HUES48 (cell line): ENCODE measurements around the gene MASP1.
"Not testable (repeated sequence)": the region's sequence is repeated elsewhere in the genome, so short reads cannot be mapped to it uniquely, and the experiment has no call there.

ENCODE experiments used
- H3K27ac ChIP-seq: one replicate; pipeline ENCODE4 v1.7.0; 2013; ENCODE audit warnings: low read depth, low read length, inconsistent platforms
- H3K27me3 ChIP-seq: 2 replicates; pipeline ENCODE4 v1.6.1; 2013; ENCODE audit warnings: mild to moderate bottlenecking, low read length; ENCODE audit not compliant: control insufficient read depth, insufficient read depth
- H3K36me3 ChIP-seq: 2 replicates; pipeline ENCODE4 v1.6.1; 2013; ENCODE audit warnings: low read length; ENCODE audit not compliant: control insufficient read depth, insufficient read depth
- H3K4me1 ChIP-seq: 2 replicates; pipeline ENCODE4 v1.6.1; 2013; ENCODE audit warnings: mild to moderate bottlenecking, low read length; ENCODE audit not compliant: control insufficient read depth, insufficient read depth
- H3K4me3 ChIP-seq: 2 replicates; pipeline ENCODE4 v1.5.1; 2013; ENCODE audit warnings: mild to moderate bottlenecking, low read depth, low read length
- H3K9ac ChIP-seq: 2 replicates; pipeline ENCODE4 v1.6.1; 2013; ENCODE audit warnings: mild to moderate bottlenecking, low read depth, low read length, moderate library complexity
- H3K9me3 ChIP-seq: 2 replicates; pipeline ENCODE4 v1.6.1; 2013; ENCODE audit warnings: low read length; ENCODE audit not compliant: control insufficient read depth, insufficient read depth

The MASP1 gene

GRCh38 chr3:187252311-187252710 lies 39.2 kb downstream of the MASP1 start:
- Histone ChIP-seq H3K36me3 (no peaks in the 10 kb centered on the region), H3K9me3 (no peaks in the 10 kb centered on the region), H3K27me3 (no peaks in the 10 kb centered on the region), H3K4me3 (no peak overlapping the region), H3K27ac (no peak overlapping the region), H3K4me1 (peaks cover 4% of the 10 kb centered on the region; the same call in 1 of the 2 replicates), H3K9ac (no peak overlapping the region)

DNA sequence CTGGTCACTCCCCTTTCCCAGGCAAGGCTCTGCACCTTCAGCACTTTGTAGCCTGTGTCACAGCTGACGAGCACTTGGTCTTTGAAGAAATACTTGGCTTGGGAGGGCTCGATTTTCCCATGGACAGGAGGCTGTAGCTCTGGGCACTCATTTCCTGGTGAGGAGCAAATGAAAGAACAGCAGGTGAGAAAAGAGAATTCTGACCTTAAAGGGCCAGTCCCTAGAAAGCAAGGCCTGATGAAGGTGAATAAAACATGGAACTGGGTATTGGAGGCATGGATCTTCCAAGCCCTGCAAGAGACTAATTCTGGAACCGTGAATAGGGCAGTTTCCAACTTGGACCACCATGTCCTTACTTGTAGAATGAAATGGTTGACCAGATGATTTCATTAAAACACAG lies 39.9 kb downstream of the MASP1 start:
- H3K9ac ChIP-seq: no peak overlapping the region
- no peak overlapping the region for H3K4me3 ChIP-seq
- H3K36me3 ChIP-seq: no peaks in the 10 kb centered on the region
- no peak overlapping the region for H3K27ac ChIP-seq
- no peaks in the 10 kb centered on the region for H3K9me3 ChIP-seq
- no peaks in the 10 kb centered on the region for H3K27me3 ChIP-seq
- H3K4me1 ChIP-seq: peaks cover 4% of the 10 kb centered on the region; the same call in 1 of the 2 replicates

- H3K27ac ChIP-seq: no peak overlapping the region
- no peaks in the 10 kb centered on the region for H3K36me3 ChIP-seq
- peaks cover 4% of the 10 kb centered on the region; the same call in 1 of the 2 replicates for H3K4me1 ChIP-seq
- no peaks in the 10 kb centered on the region for H3K9me3 ChIP-seq
- no peak overlapping the region for H3K4me3 ChIP-seq
- H3K27me3 ChIP-seq: no peaks in the 10 kb centered on the region
- no peak overlapping the region for H3K9ac ChIP-seq
Measured at GRCh38 chr3:187247398-187247797, 44.1 kb downstream of the MASP1 start.

- Histone ChIP-seq H3K36me3 (no peaks in the 10 kb centered on the region), H3K4me3 (no peak overlapping the region), H3K4me1 (no peaks in the 10 kb centered on the region), H3K27me3 (no peaks in the 10 kb centered on the region), H3K9ac (no peak overlapping the region), H3K27ac (no peak overlapping the region), H3K9me3 (0 out of 2 replicates have a peak, but pooled peaks cover 3% of the 10 kb centered on the region)
Measured at GRCh38 chr3:187243933-187244524, 47.5 kb downstream of the MASP1 start.

DNA sequence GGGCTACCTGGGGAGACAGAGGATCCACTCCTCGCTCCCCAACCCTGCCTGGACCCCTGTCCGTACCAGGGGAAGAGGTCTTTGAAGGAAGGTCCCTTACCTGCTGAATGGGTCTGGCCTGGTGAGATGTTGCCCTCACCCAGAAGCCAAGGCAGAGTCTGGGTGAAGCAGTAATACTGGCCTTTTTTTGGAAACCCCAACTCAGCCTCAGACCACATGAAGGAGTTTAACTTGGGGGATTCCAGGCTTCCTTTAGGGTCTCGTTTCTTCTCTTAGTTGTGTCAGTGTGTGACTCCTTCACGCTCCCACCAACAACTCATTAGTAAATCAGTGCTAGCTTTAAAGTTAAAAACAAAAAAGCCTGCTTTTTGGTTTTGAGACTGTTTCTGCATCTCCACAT lies 48.6 kb downstream of the MASP1 start:
- Histone ChIP-seq H3K36me3 (no peaks in the 10 kb centered on the region), H3K27me3 (no peaks in the 10 kb centered on the region), H3K27ac (no peak overlapping the region), H3K9me3 (0 out of 2 replicates have a peak, but pooled peaks cover 3% of the 10 kb centered on the region), H3K4me1 (no peaks in the 10 kb centered on the region), H3K9ac (no peak overlapping the region), H3K4me3 (no peak overlapping the region)

DNA sequence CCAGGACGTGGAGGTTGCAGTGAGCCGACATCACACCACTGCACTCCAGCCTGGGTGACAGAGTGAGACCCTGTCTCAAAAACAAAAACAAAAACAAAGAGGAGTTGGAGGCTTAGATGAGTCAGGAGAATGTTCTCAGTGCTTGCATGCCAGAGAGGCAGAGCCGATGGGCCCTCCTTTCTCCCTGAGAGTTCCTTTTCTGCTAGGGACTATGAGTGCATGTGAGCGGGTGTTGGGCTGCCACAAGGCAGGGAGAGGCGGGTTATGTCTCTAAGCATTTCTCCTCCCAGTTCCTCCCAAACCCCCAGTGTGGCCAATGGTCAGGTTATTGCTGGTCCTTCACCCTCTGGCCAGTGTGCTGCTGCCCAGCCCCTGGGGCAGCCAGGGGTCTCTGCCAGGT lies 49.1 kb downstream of the MASP1 start:
- Histone ChIP-seq H3K9ac (no peak overlapping the region), H3K27ac (no peak overlapping the region)

DNA sequence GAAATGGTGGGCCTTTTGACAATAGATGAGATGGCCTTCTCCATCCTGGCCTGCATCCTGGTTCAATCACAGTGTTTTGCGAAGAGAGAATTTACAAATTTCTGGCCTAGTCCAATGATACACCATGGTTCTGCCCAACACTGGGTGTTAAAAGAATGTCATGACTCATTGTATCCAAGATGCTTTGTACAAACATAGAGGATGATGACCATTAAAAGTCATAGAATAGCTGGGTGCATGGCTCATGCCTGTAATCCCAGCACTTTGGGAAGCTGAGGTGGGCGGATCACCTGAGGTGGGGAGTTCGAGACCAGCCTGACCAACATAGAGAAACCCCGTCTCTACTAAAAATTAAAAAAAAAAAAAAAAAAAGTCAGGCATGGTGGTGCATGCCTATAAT lies 52.7 kb downstream of the MASP1 start:
- H3K36me3 ChIP-seq, H3K27me3 ChIP-seq, H3K9me3 ChIP-seq: not testable (repeated sequence)

More for the DNA sequence above, 49.1 kb downstream of the MASP1 start:
- Histone ChIP-seq H3K27me3 (no peaks in the 10 kb centered on the region), H3K36me3 (no peaks in the 10 kb centered on the region), H3K4me3 (no peak overlapping the region), H3K4me1 (no peaks in the 10 kb centered on the region), H3K9me3 (0 out of 2 replicates have a peak, but pooled peaks cover 3% of the 10 kb centered on the region)

GRCh38 chr3:187238239-187238638 lies 53.3 kb downstream of the MASP1 start:
- Histone ChIP-seq H3K9me3 (0 out of 2 replicates have a peak, but pooled peaks cover 3% of the 10 kb centered on the region), H3K4me3 (no peak overlapping the region), H3K36me3 (no peaks in the 10 kb centered on the region), H3K9ac (no peak overlapping the region), H3K27me3 (no peaks in the 10 kb centered on the region), H3K27ac (no peak overlapping the region), H3K4me1 (no peaks in the 10 kb centered on the region)

More for the DNA sequence above, 52.7 kb downstream of the MASP1 start:
- H3K4me3 ChIP-seq, H3K9ac ChIP-seq, H3K27ac ChIP-seq, H3K4me1 ChIP-seq: not testable (repeated sequence)

DNA sequence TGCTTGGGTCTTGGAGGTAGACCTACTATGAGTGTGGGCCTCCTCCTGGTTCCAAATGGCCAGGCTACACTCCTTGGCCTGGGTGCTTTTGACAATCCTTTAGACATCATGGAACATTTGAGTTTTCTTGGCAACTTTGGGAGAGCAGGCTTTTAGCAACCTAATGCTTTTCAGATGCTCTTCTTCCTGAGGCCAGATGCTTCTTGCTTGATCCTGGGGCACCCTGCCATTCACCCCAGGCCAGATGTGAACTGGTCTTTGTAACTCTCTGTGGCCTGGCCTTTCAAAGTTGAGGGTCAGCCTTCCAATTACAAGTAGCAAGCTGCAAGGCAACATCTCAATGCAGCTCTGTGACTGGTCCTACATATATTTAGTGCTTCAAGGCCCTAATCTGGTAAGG lies 53.8 kb downstream of the MASP1 start:
- H3K27me3 ChIP-seq: no peaks in the 10 kb centered on the region
- H3K27ac ChIP-seq: no peak overlapping the region
- H3K36me3 ChIP-seq: no peaks in the 10 kb centered on the region
- no peak overlapping the region for H3K4me3 ChIP-seq
- no peak overlapping the region for H3K9ac ChIP-seq
- H3K4me1 ChIP-seq: no peaks in the 10 kb centered on the region
- 0 out of 2 replicates have a peak, but pooled peaks cover 3% of the 10 kb centered on the region for H3K9me3 ChIP-seq

DNA sequence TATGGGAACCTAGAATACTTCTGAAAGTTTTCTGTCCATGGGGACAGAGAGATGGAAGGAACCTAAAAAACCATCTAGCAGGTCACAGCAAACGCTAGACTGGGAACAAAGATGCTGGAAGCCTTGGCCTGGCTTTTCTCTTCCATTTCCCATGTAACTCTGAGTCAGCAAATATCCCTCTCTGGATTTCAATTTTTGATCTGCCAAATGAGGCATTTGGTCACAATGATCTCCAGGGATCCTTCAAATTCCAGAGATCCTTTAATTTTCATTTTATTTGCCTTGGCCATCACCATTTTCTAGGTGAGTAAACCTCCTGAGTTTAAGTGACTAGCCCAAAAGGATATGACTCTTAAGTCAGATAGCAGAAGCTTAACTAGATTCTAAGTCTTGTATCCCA lies 54.6 kb downstream of the MASP1 start:
- H3K9ac ChIP-seq: no peak overlapping the region
- 0 out of 2 replicates have a peak, but pooled peaks cover 3% of the 10 kb centered on the region for H3K9me3 ChIP-seq
- H3K4me3 ChIP-seq: no peak overlapping the region
- H3K27ac ChIP-seq: no peak overlapping the region
- no peaks in the 10 kb centered on the region for H3K4me1 ChIP-seq
- no peaks in the 10 kb centered on the region for H3K27me3 ChIP-seq
- no peaks in the 10 kb centered on the region for H3K36me3 ChIP-seq

GRCh38 chr3:187230011-187230410 lies 61.5 kb downstream of the MASP1 start:
- H3K4me3 ChIP-seq: no peak overlapping the region
- H3K9ac ChIP-seq: no peak overlapping the region
- no peaks in the 10 kb centered on the region for H3K27me3 ChIP-seq
- no peaks in the 10 kb centered on the region for H3K36me3 ChIP-seq
- H3K9me3 ChIP-seq: no peaks in the 10 kb centered on the region
- H3K4me1 ChIP-seq: no peaks in the 10 kb centered on the region
- no peak overlapping the region for H3K27ac ChIP-seq
